ENCODE measurements around the gene SORCS3. TPM values are rescaled to one million over a fixed set of nuclear protein-coding genes. Genes with fewer than 3 reads are reported as not detected.

The SORCS3 gene
- total RNA-seq, 3 donors from 2014 or later (not counting 1 experiment from before 2014, with no cell fraction given) = 0.05 to 0.09 TPM; not detected in 1

DNA sequence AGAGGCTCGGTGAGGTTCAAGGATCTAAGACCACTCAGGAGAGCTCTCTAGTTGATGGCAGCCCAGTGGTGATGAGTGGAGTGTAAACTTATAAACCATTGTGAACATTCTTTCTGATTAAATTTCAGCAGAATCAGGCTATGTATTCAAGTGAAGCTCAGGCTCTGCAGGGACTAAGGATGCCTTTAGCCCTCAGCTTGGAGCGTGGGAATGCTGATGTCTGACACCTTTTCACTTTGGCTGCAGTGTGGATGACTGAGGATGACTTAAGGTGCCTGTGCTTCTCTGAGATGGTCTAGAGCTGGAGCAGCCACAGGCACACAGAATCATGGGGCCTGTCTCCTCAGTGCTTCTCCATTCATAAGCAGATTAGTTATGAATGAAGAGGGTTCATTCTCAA, 150.4 kb downstream of the SORCS3 start:
- Mint-ChIP-seq H3K4me1 (no peaks in the 10 kb centered on the region), H3K27ac (no peak overlapping the region), H3K9me3 (peaks cover 0 to 2% of the 10 kb centered on the region in 2 donors), H3K27me3 (ENCODE audit: low read depth in 2 of 2) (peaks cover 11 to 12% of the 10 kb centered on the region in 2 donors), H3K36me3 (no peaks in the 10 kb centered on the region), H3K4me3 (no peak overlapping the region)
- Histone ChIP-seq H3K9me3 (ENCODE audit: control insufficient read depth, insufficient read depth, low read length) (no peaks in the 10 kb centered on the region), H3K36me3 (ENCODE audit: control insufficient read depth, insufficient read depth, low read length) (no peaks in the 10 kb centered on the region), H3K4me1 (ENCODE audit: control insufficient read depth, insufficient read depth, low read length) (no peaks in the 10 kb centered on the region), H3K27me3 (ENCODE audit: control insufficient read depth, insufficient read depth, low read length) (no peaks in the 10 kb centered on the region), H3K27ac (ENCODE audit: low read length) (no peak overlapping the region), H3K4me3 (ENCODE audit: low read length) (no peak overlapping the region)
- no peak for DNase-seq
- WGBS (ENCODE audit: insufficient coverage) = 73% methylated on average over 2 of the region's 2 CpGs
- intact Hi-C loops (cut with micrococcal nuclease) = no loop called here
- TF ChIP-seq, protein P1, sequence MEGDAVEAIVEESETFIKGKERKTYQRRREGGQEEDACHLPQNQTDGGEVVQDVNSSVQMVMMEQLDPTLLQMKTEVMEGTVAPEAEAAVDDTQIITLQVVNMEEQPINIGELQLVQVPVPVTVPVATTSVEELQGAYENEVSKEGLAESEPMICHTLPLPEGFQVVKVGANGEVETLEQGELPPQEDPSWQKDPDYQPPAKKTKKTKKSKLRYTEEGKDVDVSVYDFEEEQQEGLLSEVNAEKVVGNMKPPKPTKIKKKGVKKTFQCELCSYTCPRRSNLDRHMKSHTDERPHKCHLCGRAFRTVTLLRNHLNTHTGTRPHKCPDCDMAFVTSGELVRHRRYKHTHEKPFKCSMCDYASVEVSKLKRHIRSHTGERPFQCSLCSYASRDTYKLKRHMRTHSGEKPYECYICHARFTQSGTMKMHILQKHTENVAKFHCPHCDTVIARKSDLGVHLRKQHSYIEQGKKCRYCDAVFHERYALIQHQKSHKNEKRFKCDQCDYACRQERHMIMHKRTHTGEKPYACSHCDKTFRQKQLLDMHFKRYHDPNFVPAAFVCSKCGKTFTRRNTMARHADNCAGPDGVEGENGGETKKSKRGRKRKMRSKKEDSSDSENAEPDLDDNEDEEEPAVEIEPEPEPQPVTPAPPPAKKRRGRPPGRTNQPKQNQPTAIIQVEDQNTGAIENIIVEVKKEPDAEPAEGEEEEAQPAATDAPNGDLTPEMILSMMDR (IDR thresholded peaks at IDR 0.05) = no peak
- ATAC-seq = no peak

DNA sequence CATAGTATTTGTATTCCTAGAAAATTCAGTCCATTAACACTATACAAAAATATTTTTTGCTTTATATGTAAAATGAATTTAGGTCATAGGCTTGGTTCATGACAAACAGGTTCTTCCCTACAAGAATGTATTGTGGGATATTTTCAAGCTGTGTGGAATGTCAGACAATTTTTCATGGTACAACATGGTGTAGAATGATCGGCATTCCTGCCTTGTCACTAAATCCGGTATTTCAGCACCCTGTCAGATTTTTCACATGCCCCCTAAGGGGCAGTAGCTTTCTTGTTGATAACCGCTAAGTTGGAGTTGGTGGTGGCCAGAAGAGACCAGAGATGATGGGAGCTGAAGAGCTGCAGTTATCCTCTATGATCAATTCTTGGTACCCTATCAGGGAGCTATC, 154.3 kb downstream of the SORCS3 start:
- 94% methylated on average over 3 of the region's 3 CpGs for WGBS (ENCODE audit: insufficient coverage)

DNA sequence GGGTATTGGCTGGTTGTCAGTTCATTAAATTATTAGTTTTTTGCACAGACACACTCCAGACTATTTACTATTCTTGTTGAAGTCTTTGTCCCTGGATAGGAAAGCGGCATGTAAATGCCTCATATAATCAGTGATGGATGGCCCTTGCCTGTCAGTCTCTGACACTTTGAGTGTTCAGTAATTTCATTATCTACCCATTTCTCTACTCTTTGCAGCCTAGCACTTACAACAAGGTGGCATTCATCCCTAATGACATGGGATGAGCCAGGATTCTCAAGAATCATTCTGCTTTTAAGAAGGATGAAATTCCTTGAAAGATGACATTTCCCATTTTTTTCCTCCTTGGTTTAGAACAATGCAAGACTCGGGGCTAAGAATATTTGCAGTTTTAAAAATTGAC, 155.7 kb downstream of the SORCS3 start:
- peaks cover 0 to 4% of the 10 kb centered on the region in 2 donors for H3K9me3 Mint-ChIP-seq
- H3K27ac Mint-ChIP-seq = no peak overlapping the region
- Histone ChIP-seq H3K36me3 (ENCODE audit: control insufficient read depth, insufficient read depth, low read length) (no peaks in the 10 kb centered on the region), H3K27ac (ENCODE audit: low read length) (no peak overlapping the region), H3K4me1 (ENCODE audit: control insufficient read depth, insufficient read depth, low read length) (no peaks in the 10 kb centered on the region), H3K4me3 (ENCODE audit: low read length) (no peak overlapping the region), H3K27me3 (ENCODE audit: control insufficient read depth, insufficient read depth, low read length) (no peaks in the 10 kb centered on the region), H3K9me3 (ENCODE audit: control insufficient read depth, insufficient read depth, low read length) (no peaks in the 10 kb centered on the region)
- intact Hi-C loops (cut with micrococcal nuclease) = no loop called here
- ATAC-seq = no peak
- H3K4me1 Mint-ChIP-seq = no peaks in the 10 kb centered on the region
- WGBS (ENCODE audit: insufficient coverage) = 79% methylated on average over 2 of the region's 2 CpGs
- DNase-seq = no peak
- no peak overlapping the region for H3K4me3 Mint-ChIP-seq
- H3K36me3 Mint-ChIP-seq = no peaks in the 10 kb centered on the region
- TF ChIP-seq, protein P1 (IDR thresholded peaks at IDR 0.05) = no peak
- peaks cover 0 to 4% of the 10 kb centered on the region in 2 donors for H3K27me3 Mint-ChIP-seq (ENCODE audit: low read depth in 2 of 2)

More for the DNA sequence above, 154.3 kb downstream of the SORCS3 start:
- TF ChIP-seq, protein P1 (IDR thresholded peaks at IDR 0.05) = no peak
- DNase-seq = no peak
- no peaks in the 10 kb centered on the region for H3K9me3 ChIP-seq (ENCODE audit: control insufficient read depth, insufficient read depth, low read length)
- Mint-ChIP-seq H3K27ac (no peak overlapping the region), H3K9me3 (peaks cover 0 to 4% of the 10 kb centered on the region in 2 donors), H3K4me1 (no peaks in the 10 kb centered on the region), H3K4me3 (no peak overlapping the region), H3K36me3 (no peaks in the 10 kb centered on the region), H3K27me3 (ENCODE audit: low read depth in 2 of 2) (peaks cover 8 to 11% of the 10 kb centered on the region in 2 donors)
- no peaks in the 10 kb centered on the region for H3K36me3 ChIP-seq (ENCODE audit: control insufficient read depth, insufficient read depth, low read length)
- H3K4me3 ChIP-seq (ENCODE audit: low read length) = no peak overlapping the region
- ATAC-seq = no peak
- no peaks in the 10 kb centered on the region for H3K27me3 ChIP-seq (ENCODE audit: control insufficient read depth, insufficient read depth, low read length)
- intact Hi-C loops (cut with micrococcal nuclease) = no loop called here
- no peak overlapping the region for H3K27ac ChIP-seq (ENCODE audit: low read length)
- H3K4me1 ChIP-seq (ENCODE audit: control insufficient read depth, insufficient read depth, low read length) = no peaks in the 10 kb centered on the region

DNA sequence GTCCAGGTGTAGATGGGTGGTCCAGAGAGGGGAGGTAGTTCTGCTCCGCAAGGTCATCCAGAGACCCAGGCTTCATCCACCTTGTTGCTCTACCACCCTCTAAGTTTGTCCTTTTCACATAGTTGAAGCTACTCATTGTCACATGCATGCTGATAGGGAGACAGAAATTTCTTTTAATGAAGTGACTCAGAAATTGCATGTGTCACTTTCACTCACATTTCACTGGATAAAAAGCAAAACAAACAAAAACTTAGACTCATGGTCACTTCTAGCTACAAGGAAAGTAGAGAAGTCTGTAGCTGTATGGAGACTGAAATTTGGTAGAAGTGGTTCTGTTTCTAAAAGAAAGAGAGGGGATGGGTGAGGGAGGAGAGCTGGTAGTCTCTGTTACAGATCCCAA, 161.9 kb downstream of the SORCS3 start:
- peaks cover 2 to 4% of the 10 kb centered on the region in 2 donors for H3K9me3 Mint-ChIP-seq
- Histone ChIP-seq H3K4me3 (ENCODE audit: low read length) (no peak overlapping the region), H3K36me3 (ENCODE audit: control insufficient read depth, insufficient read depth, low read length) (no peaks in the 10 kb centered on the region), H3K9me3 (ENCODE audit: control insufficient read depth, insufficient read depth, low read length) (no peaks in the 10 kb centered on the region), H3K4me1 (ENCODE audit: control insufficient read depth, insufficient read depth, low read length) (no peaks in the 10 kb centered on the region), H3K27ac (ENCODE audit: low read length) (no peak overlapping the region), H3K27me3 (ENCODE audit: control insufficient read depth, insufficient read depth, low read length) (no peaks in the 10 kb centered on the region)
- ATAC-seq (no peak), DNase-seq (no peak)
- no peak overlapping the region for H3K27ac Mint-ChIP-seq
- intact Hi-C loops (cut with micrococcal nuclease) = no loop called here
- WGBS (ENCODE audit: insufficient coverage) = no CpG with 5 or more reads among the region's 1 CpG
- no peaks in the 10 kb centered on the region for H3K4me1 Mint-ChIP-seq
- H3K36me3 Mint-ChIP-seq = no peaks in the 10 kb centered on the region
- no peak overlapping the region for H3K4me3 Mint-ChIP-seq
- TF ChIP-seq, protein P1 (IDR thresholded peaks at IDR 0.05) = no peak
- peaks cover 8% of the 10 kb centered on the region in 2 donors for H3K27me3 Mint-ChIP-seq (ENCODE audit: low read depth in 2 of 2)

All from natural killer cell (primary cell).